ENCODE results near the gene NLRC5.

Gene NLRC5

DNA sequence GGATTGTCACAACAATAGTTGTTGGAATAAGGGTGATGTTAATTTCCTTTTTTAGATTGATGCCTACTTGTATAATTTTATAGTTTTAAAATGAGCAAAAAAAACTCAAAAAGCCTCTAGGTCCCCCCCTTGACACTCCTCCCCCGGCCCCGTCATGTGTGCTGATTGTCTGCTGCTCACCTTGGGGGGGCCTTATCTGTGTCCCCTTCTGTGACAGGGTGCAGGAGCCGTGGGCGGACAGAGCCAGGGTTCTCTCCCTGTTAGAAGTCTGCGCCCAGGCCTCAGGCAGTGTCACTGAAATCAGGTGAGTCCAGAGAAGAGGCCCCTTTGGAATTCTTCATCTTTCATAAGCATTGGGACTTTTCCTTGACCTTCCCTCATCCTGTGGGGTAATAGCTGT, 75.6 kb downstream of the NLRC5 start:
- Histone ChIP-seq H3K4me1 (ENCODE audit: insufficient read depth, low read length) (no peaks in the 10 kb centered on the region), H3K27me3 (ENCODE audit: insufficient read depth, low read length, poor library complexity) (no peaks in the 10 kb centered on the region), H3K79me2 (ENCODE audit: insufficient read depth, low read length) (no peaks in the 10 kb centered on the region), H3K9ac (ENCODE audit: low read depth, low read length) (no peak overlapping the region), H3K4me3 (ENCODE audit: low read depth in 1 of 2, low read length in 2 of 2) (no peak overlapping the region), H2AFZ (ENCODE audit: low read depth, low read length) (no peak overlapping the region), H3K9me3 (ENCODE audit: insufficient read depth, low read length, severe bottlenecking) (no peaks in the 10 kb centered on the region), H3K36me3 (ENCODE audit: insufficient read depth, low read length) (no peaks in the 10 kb centered on the region), H4K20me1 (ENCODE audit: insufficient read depth, low read length) (no peaks in the 10 kb centered on the region), H3K27ac (ENCODE audit: low read length) (no peak overlapping the region), H3K4me2 (ENCODE audit: insufficient read depth, low read length) (no peak overlapping the region)
- TF ChIP-seq, protein P1, sequence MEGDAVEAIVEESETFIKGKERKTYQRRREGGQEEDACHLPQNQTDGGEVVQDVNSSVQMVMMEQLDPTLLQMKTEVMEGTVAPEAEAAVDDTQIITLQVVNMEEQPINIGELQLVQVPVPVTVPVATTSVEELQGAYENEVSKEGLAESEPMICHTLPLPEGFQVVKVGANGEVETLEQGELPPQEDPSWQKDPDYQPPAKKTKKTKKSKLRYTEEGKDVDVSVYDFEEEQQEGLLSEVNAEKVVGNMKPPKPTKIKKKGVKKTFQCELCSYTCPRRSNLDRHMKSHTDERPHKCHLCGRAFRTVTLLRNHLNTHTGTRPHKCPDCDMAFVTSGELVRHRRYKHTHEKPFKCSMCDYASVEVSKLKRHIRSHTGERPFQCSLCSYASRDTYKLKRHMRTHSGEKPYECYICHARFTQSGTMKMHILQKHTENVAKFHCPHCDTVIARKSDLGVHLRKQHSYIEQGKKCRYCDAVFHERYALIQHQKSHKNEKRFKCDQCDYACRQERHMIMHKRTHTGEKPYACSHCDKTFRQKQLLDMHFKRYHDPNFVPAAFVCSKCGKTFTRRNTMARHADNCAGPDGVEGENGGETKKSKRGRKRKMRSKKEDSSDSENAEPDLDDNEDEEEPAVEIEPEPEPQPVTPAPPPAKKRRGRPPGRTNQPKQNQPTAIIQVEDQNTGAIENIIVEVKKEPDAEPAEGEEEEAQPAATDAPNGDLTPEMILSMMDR (IDR thresholded peaks at IDR 0.05; ENCODE audit: borderline replicate concordance, extremely low read depth, low read length, poor library complexity, severe bottlenecking) = no peak
- TF ChIP-seq EZH2 (IDR thresholded peaks at IDR 0.05; ENCODE audit: borderline replicate concordance, low read depth, low read length, severe bottlenecking) = no peak
- DNase-seq (no peak), ATAC-seq (ENCODE audit: insufficient read depth, low read depth) (no peak)

DNA sequence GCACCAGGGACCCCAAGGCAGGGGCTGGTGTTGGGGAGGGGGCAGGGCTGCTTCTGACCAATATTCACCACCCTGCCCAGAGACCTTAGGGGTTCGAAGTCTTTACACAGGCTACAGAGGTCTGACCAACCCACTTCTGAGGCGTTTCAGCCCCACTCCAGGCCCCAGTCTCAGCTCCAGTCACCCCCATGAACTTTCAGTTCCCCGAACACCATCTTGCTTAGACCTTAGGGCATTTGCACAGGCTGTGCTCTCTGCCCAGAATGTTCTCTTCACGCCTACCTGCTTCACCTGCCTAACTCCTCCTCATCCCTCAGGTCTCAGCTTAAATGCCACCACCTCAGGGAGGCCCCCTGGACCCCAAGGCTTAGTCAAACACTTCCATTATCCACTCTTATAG, 77.3 kb downstream of the NLRC5 start:
- Histone ChIP-seq H2AFZ (ENCODE audit: low read depth, low read length) (no peak overlapping the region), H3K27me3 (ENCODE audit: insufficient read depth, low read length, poor library complexity) (no peaks in the 10 kb centered on the region), H3K27ac (ENCODE audit: low read length) (no peak overlapping the region), H3K4me3 (ENCODE audit: low read depth in 1 of 2, low read length in 2 of 2) (no peak overlapping the region), H3K9me3 (ENCODE audit: insufficient read depth, low read length, severe bottlenecking) (no peaks in the 10 kb centered on the region), H3K9ac (ENCODE audit: low read depth, low read length) (no peak overlapping the region), H3K79me2 (ENCODE audit: insufficient read depth, low read length) (no peaks in the 10 kb centered on the region), H3K36me3 (ENCODE audit: insufficient read depth, low read length) (no peaks in the 10 kb centered on the region), H3K4me2 (ENCODE audit: insufficient read depth, low read length) (no peak overlapping the region), H3K4me1 (ENCODE audit: insufficient read depth, low read length) (no peaks in the 10 kb centered on the region), H4K20me1 (ENCODE audit: insufficient read depth, low read length) (no peaks in the 10 kb centered on the region)
- no peak for ATAC-seq (ENCODE audit: insufficient read depth, low read depth)
- DNase-seq = no peak
- TF ChIP-seq, protein P1 (IDR thresholded peaks at IDR 0.05; ENCODE audit: borderline replicate concordance, extremely low read depth, low read length, poor library complexity, severe bottlenecking) = no peak
- TF ChIP-seq EZH2 (IDR thresholded peaks at IDR 0.05; ENCODE audit: borderline replicate concordance, low read depth, low read length, severe bottlenecking) = no peak

DNA sequence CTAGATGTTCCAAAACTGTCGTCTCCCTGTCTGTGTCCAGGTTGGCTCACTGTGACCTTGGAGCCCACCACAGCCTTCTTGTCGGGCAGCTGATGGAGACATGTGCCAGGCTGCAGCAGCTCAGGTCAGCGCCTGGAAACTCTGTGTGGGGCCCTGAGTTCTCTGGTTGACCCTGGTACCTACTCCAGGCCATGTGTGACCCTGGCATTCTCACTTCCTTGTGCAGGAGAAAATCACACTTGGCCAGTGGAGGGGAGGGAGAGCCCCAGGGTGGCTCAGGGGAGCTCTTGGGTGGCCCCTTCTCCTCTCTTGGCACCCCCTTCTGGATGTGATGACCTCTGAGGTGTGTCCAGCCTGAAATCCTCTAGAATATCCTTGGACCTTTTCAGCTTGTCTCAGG, 78.0 kb downstream of the NLRC5 start:
- Histone ChIP-seq H4K20me1 (ENCODE audit: insufficient read depth, low read length) (no peaks in the 10 kb centered on the region), H3K36me3 (ENCODE audit: insufficient read depth, low read length) (no peaks in the 10 kb centered on the region), H3K9me3 (ENCODE audit: insufficient read depth, low read length, severe bottlenecking) (no peaks in the 10 kb centered on the region), H2AFZ (ENCODE audit: low read depth, low read length) (no peak overlapping the region), H3K4me2 (ENCODE audit: insufficient read depth, low read length) (no peak overlapping the region), H3K4me1 (ENCODE audit: insufficient read depth, low read length) (no peaks in the 10 kb centered on the region), H3K9ac (ENCODE audit: low read depth, low read length) (no peak overlapping the region), H3K27me3 (ENCODE audit: insufficient read depth, low read length, poor library complexity) (no peaks in the 10 kb centered on the region), H3K27ac (ENCODE audit: low read length) (no peak overlapping the region), H3K4me3 (ENCODE audit: low read depth in 1 of 2, low read length in 2 of 2) (no peak overlapping the region), H3K79me2 (ENCODE audit: insufficient read depth, low read length) (no peaks in the 10 kb centered on the region)
- ATAC-seq (ENCODE audit: insufficient read depth, low read depth) (no peak), DNase-seq (no peak)
- TF ChIP-seq, protein P1 (IDR thresholded peaks at IDR 0.05; ENCODE audit: borderline replicate concordance, extremely low read depth, low read length, poor library complexity, severe bottlenecking) = no peak
- no peak for TF ChIP-seq EZH2 (IDR thresholded peaks at IDR 0.05; ENCODE audit: borderline replicate concordance, low read depth, low read length, severe bottlenecking)

DNA sequence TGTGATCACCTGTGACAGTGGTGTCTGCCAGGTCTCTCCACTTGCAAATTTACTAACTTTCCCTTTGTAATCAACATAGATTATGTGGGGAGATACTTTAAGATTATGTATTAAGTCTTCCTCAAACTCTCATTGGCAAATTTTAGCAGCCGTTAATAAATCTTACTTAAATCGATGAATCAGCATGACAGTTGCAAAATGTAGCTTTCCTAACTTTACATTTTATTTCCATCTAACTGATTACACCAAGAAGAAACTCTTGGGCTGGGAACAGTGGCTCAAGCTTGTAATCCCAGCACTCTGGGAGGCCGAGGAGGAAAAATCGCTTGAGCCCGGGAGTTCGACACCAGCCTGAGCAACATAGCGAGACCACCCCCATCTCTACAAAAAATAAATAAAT, 79.7 kb downstream of the NLRC5 start:
- H3K4me1 ChIP-seq (ENCODE audit: insufficient read depth, low read length) = no peaks in the 10 kb centered on the region
- no peaks in the 10 kb centered on the region for H3K27me3 ChIP-seq (ENCODE audit: insufficient read depth, low read length, poor library complexity)
- no peak overlapping the region for H2AFZ ChIP-seq (ENCODE audit: low read depth, low read length)
- ATAC-seq (ENCODE audit: insufficient read depth, low read depth) (no peak), DNase-seq (no peak)
- H3K36me3 ChIP-seq (ENCODE audit: insufficient read depth, low read length) = no peaks in the 10 kb centered on the region
- TF ChIP-seq, protein P1 (IDR thresholded peaks at IDR 0.05; ENCODE audit: borderline replicate concordance, extremely low read depth, low read length, poor library complexity, severe bottlenecking) = no peak
- TF ChIP-seq EZH2 (IDR thresholded peaks at IDR 0.05; ENCODE audit: borderline replicate concordance, low read depth, low read length, severe bottlenecking) = no peak
- H3K9ac ChIP-seq (ENCODE audit: low read depth, low read length) = no peak overlapping the region
- no peak overlapping the region for H3K4me2 ChIP-seq (ENCODE audit: insufficient read depth, low read length)
- H3K79me2 ChIP-seq (ENCODE audit: insufficient read depth, low read length) = no peaks in the 10 kb centered on the region
- H3K4me3 ChIP-seq (ENCODE audit: low read depth in 1 of 2, low read length in 2 of 2) = no peak overlapping the region
- no peaks in the 10 kb centered on the region for H3K9me3 ChIP-seq (ENCODE audit: insufficient read depth, low read length, severe bottlenecking)
- no peak overlapping the region for H3K27ac ChIP-seq (ENCODE audit: low read length)
- H4K20me1 ChIP-seq (ENCODE audit: insufficient read depth, low read length) = no peaks in the 10 kb centered on the region

All from DND-41 (cell line).